ENCODE results near the gene CA10.
A peak's percentile ranks its signal among the peaks of the same experiment; 100 is the strongest.

The CA10 gene

DNA sequence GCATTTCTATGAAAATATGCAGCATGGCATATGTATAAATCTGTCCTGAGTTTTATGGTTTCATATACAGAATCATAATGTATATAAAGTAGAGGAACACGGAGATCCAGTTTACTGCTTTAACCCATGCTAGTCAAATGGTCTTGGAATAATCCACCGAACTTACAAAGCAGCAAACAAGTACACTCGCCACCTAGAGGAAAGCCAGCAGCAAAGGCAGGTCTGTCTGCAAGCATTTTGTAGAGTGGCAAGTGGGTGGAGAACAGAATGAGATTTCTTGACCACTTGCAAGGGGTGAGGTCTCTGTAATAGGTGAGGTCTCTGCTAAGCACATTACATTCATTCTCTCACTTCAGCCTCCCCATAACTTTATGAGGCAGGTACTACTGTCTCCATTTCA, 308.3 kb downstream of the CA10 start:
- no peaks in the 10 kb centered on the region for H3K36me3 ChIP-seq (ENCODE audit: insufficient read depth, low read length)
- no peaks in the 10 kb centered on the region for H3K4me1 ChIP-seq (ENCODE audit: insufficient read depth, low read length, poor library complexity, severe bottlenecking)
- H3K9ac ChIP-seq (ENCODE audit: low read depth, low read length, poor library complexity, severe bottlenecking): no peak overlapping the region
- no peaks in the 10 kb centered on the region for H3K27me3 ChIP-seq (ENCODE audit: insufficient read depth, low read length, poor library complexity, severe bottlenecking)
- no peaks in the 10 kb centered on the region for H3K79me2 ChIP-seq (ENCODE audit: insufficient read depth, low read length)
- no peaks in the 10 kb centered on the region for H3K9me3 ChIP-seq (ENCODE audit: insufficient read depth, low read depth, low read length)
- H2AFZ ChIP-seq (ENCODE audit: low read length): no peak overlapping the region
- TF ChIP-seq EZH2phosphoT487 (IDR thresholded peaks at IDR 0.05; ENCODE audit: borderline replicate concordance) (no peak), CTCF (conservative IDR thresholded peaks at IDR 0.05; ENCODE audit: low read length) (peak; percentile 32)
- H3K9me2 ChIP-seq (replicated peaks; ENCODE audit: low read depth, low read length): no peaks in the 10 kb centered on the region
- no peaks in the 10 kb centered on the region for H3F3A ChIP-seq (ENCODE audit: low read depth)
- no peak overlapping the region for H3K4me2 ChIP-seq (ENCODE audit: low read depth, low read length, poor library complexity, severe bottlenecking)
- H3K4me3 ChIP-seq (ENCODE audit: low read length, poor library complexity, severe bottlenecking): no peak overlapping the region
- H4K20me1 ChIP-seq (ENCODE audit: insufficient read depth, low read length, poor library complexity, severe bottlenecking): no peaks in the 10 kb centered on the region

GRCh38 chr17:51848451-51848850, 310.1 kb downstream of the CA10 start:
- no peaks in the 10 kb centered on the region for H3K9me3 ChIP-seq (ENCODE audit: insufficient read depth, low read depth, low read length)
- no peaks in the 10 kb centered on the region for H4K20me1 ChIP-seq (ENCODE audit: insufficient read depth, low read length, poor library complexity, severe bottlenecking)
- H2AFZ ChIP-seq (ENCODE audit: low read length): no peak overlapping the region
- no peak overlapping the region for H3K4me2 ChIP-seq (ENCODE audit: low read depth, low read length, poor library complexity, severe bottlenecking)
- H3K36me3 ChIP-seq (ENCODE audit: insufficient read depth, low read length): no peaks in the 10 kb centered on the region
- H3F3A ChIP-seq (ENCODE audit: low read depth): no peaks in the 10 kb centered on the region
- no peaks in the 10 kb centered on the region for H3K9me2 ChIP-seq (replicated peaks; ENCODE audit: low read depth, low read length)
- H3K4me3 ChIP-seq (ENCODE audit: low read length, poor library complexity, severe bottlenecking): no peak overlapping the region
- H3K79me2 ChIP-seq (ENCODE audit: insufficient read depth, low read length): no peaks in the 10 kb centered on the region
- no peaks in the 10 kb centered on the region for H3K4me1 ChIP-seq (ENCODE audit: insufficient read depth, low read length, poor library complexity, severe bottlenecking)
- TF ChIP-seq EZH2phosphoT487 (IDR thresholded peaks at IDR 0.05; ENCODE audit: borderline replicate concordance) (no peak), CTCF (conservative IDR thresholded peaks at IDR 0.05; ENCODE audit: low read length) (no peak)
- no peak overlapping the region for H3K9ac ChIP-seq (ENCODE audit: low read depth, low read length, poor library complexity, severe bottlenecking)
- no peaks in the 10 kb centered on the region for H3K27me3 ChIP-seq (ENCODE audit: insufficient read depth, low read length, poor library complexity, severe bottlenecking)

DNA sequence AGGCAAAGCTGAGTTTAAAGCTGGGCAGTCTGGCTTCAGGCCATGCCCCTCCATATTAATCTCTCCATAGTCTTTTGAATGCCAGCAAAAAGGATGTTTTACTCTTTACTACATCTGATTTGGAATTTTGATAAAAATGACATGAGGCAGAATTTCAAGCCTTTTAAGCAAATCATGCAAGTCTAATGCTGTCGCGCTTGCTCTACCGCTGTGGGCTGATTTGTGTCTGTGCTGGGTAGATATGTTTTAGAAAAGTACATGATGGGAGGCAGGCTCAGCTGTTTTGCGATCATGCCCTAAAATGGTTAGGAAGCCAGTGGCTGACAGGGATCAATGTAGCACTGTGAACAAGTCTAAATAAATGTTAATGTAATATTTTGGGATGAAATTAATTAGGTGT, 311.9 kb downstream of the CA10 start:
- no peaks in the 10 kb centered on the region for H3K36me3 ChIP-seq (ENCODE audit: insufficient read depth, low read length)
- no peaks in the 10 kb centered on the region for H4K20me1 ChIP-seq (ENCODE audit: insufficient read depth, low read length, poor library complexity, severe bottlenecking)
- no peaks in the 10 kb centered on the region for H3K79me2 ChIP-seq (ENCODE audit: insufficient read depth, low read length)
- H3K27me3 ChIP-seq (ENCODE audit: insufficient read depth, low read length, poor library complexity, severe bottlenecking): no peaks in the 10 kb centered on the region
- H3K9me2 ChIP-seq (replicated peaks; ENCODE audit: low read depth, low read length): no peaks in the 10 kb centered on the region
- TF ChIP-seq EZH2phosphoT487 (IDR thresholded peaks at IDR 0.05; ENCODE audit: borderline replicate concordance) (no peak), CTCF (conservative IDR thresholded peaks at IDR 0.05; ENCODE audit: low read length) (no peak)
- H3K9ac ChIP-seq (ENCODE audit: low read depth, low read length, poor library complexity, severe bottlenecking): no peak overlapping the region
- no peak overlapping the region for H3K4me2 ChIP-seq (ENCODE audit: low read depth, low read length, poor library complexity, severe bottlenecking)
- H2AFZ ChIP-seq (ENCODE audit: low read length): no peak overlapping the region
- H3K4me1 ChIP-seq (ENCODE audit: insufficient read depth, low read length, poor library complexity, severe bottlenecking): no peaks in the 10 kb centered on the region
- no peaks in the 10 kb centered on the region for H3F3A ChIP-seq (ENCODE audit: low read depth)
- H3K9me3 ChIP-seq (ENCODE audit: insufficient read depth, low read depth, low read length): no peaks in the 10 kb centered on the region
- H3K4me3 ChIP-seq (ENCODE audit: low read length, poor library complexity, severe bottlenecking): no peak overlapping the region
